HG02798 (cell line): ENCODE measurements around the gene KIF25.

ENCODE experiments used
- ATAC-seq: cut with Tn5 transposase; IDR thresholded peaks from one replicate; pipeline ENCODE4 v1.9.1; 2021; ENCODE audit warnings: mild to moderate bottlenecking; ENCODE audit not compliant: unreplicated experiment, poor library complexity

KIF25 gene

GRCh38 chr6:168082860-168083513 is 85.5 kb downstream of the KIF25 start:
- ATAC-seq, result no peak

GRCh38 chr6:168083514-168083885 is 86.0 kb downstream of the KIF25 start:
- no peak for ATAC-seq

- no peak for ATAC-seq
Observed at GRCh38 chr6:168084465-168085160, 87.1 kb downstream of the KIF25 start.

GRCh38 chr6:168086066-168086465 is 88.6 kb downstream of the KIF25 start:
- ATAC-seq, result no peak

- ATAC-seq, result no peak
Observed at GRCh38 chr6:168086616-168087015, 89.1 kb downstream of the KIF25 start.

GRCh38 chr6:168087436-168088160 is 90.1 kb downstream of the KIF25 start:
- ATAC-seq, result no peak

GRCh38 chr6:168088161-168089053 is 90.9 kb downstream of the KIF25 start:
- ATAC-seq, result no peak

GRCh38 chr6:168089186-168090063 is 92.0 kb downstream of the KIF25 start:
- no peak for ATAC-seq

- no peak for ATAC-seq
Observed at GRCh38 chr6:168090064-168090690, 92.7 kb downstream of the KIF25 start.

GRCh38 chr6:168090706-168091105 is 93.2 kb downstream of the KIF25 start:
- ATAC-seq, result no peak

- no peak for ATAC-seq
Observed at GRCh38 chr6:168091381-168092264, 94.2 kb downstream of the KIF25 start.

- no peak for ATAC-seq
Observed at GRCh38 chr6:168092541-168092940, 95.1 kb downstream of the KIF25 start.

GRCh38 chr6:168093071-168093505 is 95.6 kb downstream of the KIF25 start:
- ATAC-seq, result no peak

GRCh38 chr6:168093634-168094033 is 96.2 kb downstream of the KIF25 start:
- ATAC-seq, result no peak
